Stimulated activated CD4-positive, alpha-beta T cell treated with anti-CD3 and anti-CD28 coated beads, Interleukin-4, amount 100 ng/mL, for 4 hours (primary cell): ENCODE data around the gene MIER2.
"Not testable (repeated sequence)": the region's sequence is repeated elsewhere in the genome, so short reads cannot be mapped to it uniquely, and the experiment has no call there.

Experiments
- DNase-seq, 2 experiments: peaks; one replicate each; pipeline ENCODE4 v3.0.0-alpha.2; 2020

The MIER2 gene

GRCh38 chr19:355536-355935, 10.9 kb upstream of the MIER2 start:
- DNase-seq, result not testable (repeated sequence)

- no peak for DNase-seq
Measured at GRCh38 chr19:355134-355533, 10.5 kb upstream of the MIER2 start.

GRCh38 chr19:351976-352625, 7.5 kb upstream of the MIER2 start:
- no peak for DNase-seq

GRCh38 chr19:347946-348861, 3.6 kb upstream of the MIER2 start:
- no peak for DNase-seq

GRCh38 chr19:345320-345879, 804 bp upstream of the MIER2 start:
- DNase-seq, result no peak

- peak in 1 of 2 experiments; percentile 50 for DNase-seq
Measured at GRCh38 chr19:343941-344624, 513 bp downstream of the MIER2 start.

GRCh38 chr19:343451-343931, 1.1 kb downstream of the MIER2 start:
- DNase-seq, result no peak

GRCh38 chr19:342801-343421, 1.7 kb downstream of the MIER2 start:
- no peak for DNase-seq

- no peak for DNase-seq
Measured at GRCh38 chr19:342128-342455, 2.5 kb downstream of the MIER2 start.

GRCh38 chr19:341386-342127, 3.0 kb downstream of the MIER2 start:
- DNase-seq, result no peak

- no peak for DNase-seq
Measured at GRCh38 chr19:340620-341385, 3.8 kb downstream of the MIER2 start.

- no peak for DNase-seq
Measured at GRCh38 chr19:339262-339887, 5.2 kb downstream of the MIER2 start.

- no peak for DNase-seq
Measured at GRCh38 chr19:338421-338820, 6.2 kb downstream of the MIER2 start.

- no peak for DNase-seq
Measured at GRCh38 chr19:336067-336614, 8.5 kb downstream of the MIER2 start.

GRCh38 chr19:335486-336066, 9.0 kb downstream of the MIER2 start:
- DNase-seq, result no peak

GRCh38 chr19:335072-335471, 9.5 kb downstream of the MIER2 start:
- DNase-seq, result no peak

- DNase-seq, result no peak
Measured at GRCh38 chr19:334296-335071, 10.1 kb downstream of the MIER2 start.

GRCh38 chr19:330503-330902, 14.1 kb downstream of the MIER2 start:
- DNase-seq, result no peak

GRCh38 chr19:329876-330275, 14.7 kb downstream of the MIER2 start:
- no peak for DNase-seq
